HG03064 (cell line): ENCODE measurements around the gene SWSAP1.
"Not testable (repeated sequence)": the region's sequence is repeated elsewhere in the genome, so short reads cannot be mapped to it uniquely, and the experiment has no call there.

Experiments
- ATAC-seq: cut with Tn5 transposase; IDR thresholded peaks from one replicate; pipeline ENCODE4 v1.9.1; 2021; ENCODE audit warnings: low read depth; ENCODE audit not compliant: unreplicated experiment

The SWSAP1 gene

DNA sequence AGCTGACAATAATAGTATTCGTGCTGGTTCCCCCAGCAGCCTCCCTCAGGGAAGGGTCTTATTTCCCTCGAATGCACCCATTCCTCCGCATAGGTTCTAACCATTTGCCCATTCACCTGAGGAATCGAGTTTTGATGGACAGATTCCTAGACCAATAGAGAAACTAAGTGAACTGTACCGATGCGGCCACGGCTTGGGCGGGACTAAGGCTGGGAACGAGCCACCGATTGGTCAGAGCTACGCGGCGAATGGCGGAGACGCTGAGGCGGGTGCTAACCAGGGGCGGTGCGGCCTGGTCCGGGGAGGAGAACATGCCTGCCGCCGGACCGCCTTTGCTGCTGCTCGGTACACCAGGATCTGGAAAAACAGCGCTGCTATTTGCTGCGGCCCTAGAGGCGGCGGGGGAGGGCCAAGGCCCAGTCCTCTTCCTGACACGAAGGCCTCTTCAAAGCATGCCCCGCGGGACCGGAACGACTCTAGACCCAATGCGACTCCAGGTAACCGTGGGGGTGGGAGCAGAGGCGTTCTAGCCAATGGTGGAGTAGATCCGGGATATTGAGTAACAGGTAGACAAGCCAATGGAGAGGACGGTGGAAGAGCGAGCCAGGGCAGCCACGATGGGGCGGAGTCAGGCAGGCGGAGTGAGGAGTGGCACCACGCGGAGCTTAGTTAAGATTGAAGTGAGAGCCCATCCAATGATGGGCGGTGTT, at the start of gene SWSAP1:
TSS of gene SWSAP1 (plus strand) at position 234 of the 710 bp plus-strand sequence. CDS start at position 249, 15 bp downstream.
- ATAC-seq = peak; percentile 69

- no peak for ATAC-seq
Observed at GRCh38 chr19:11324748-11325389, 49.6 kb upstream of the SWSAP1 start.

DNA sequence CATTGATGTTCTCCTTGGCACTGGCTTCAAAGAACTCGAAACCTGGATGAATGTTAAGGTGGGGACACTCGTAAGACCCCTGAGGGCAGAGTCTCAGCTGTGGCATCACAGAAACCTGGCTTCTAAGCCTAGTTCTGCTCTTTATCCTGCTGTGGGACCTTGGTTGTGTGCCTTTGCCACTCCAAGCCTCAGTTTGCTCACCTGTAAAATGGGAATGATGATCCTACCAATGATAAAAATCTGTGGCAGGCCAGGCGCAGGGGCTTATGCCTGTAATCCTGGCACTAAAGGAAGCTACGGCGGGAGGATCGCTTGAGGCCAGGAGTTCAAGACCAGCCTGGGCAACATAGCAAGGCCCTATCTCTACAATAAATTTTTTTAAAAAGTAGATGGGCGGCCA, 48.9 kb upstream of the SWSAP1 start:
- no peak for ATAC-seq

DNA sequence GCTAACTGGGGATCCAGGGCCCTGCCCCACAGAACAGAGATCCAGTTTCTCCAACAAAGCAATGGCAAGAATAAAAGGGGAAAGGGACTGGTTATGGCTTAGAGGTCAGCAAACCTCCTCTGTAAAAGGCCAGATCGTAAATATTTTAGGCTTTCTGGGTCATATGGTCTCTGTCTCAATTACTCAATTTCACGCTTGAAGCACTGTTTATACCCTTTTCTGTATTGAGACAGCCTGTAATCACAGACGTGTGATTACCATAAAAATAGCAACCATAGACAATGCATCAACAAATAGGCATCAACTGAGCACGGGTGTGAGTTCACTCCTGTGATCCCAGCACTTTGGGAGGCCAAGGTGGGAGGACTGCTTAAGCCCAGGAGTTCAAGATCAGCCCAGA, 44.3 kb upstream of the SWSAP1 start:
- no peak for ATAC-seq

- ATAC-seq = no peak
Observed at GRCh38 chr19:11331502-11331901, 43.0 kb upstream of the SWSAP1 start.

DNA sequence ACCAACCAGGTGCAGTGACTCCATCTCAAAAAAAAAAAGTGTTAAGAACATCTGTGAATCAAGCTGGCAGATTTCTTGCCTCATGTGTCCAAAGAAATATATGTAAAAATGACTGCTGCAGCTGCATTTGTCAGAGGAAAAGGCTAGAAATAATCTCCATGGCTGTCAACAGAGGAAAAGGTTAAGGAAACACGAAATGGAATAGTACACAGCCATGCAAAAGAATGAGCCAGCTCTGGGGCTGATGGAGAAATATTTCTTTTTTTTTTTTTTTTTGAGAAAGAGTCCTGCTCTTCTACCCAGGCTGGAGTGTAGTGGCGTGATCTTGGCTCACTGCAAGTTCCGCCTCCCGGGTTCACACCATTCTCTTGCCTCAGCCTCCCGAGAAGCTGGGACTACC, 41.6 kb upstream of the SWSAP1 start:
- no peak for ATAC-seq

DNA sequence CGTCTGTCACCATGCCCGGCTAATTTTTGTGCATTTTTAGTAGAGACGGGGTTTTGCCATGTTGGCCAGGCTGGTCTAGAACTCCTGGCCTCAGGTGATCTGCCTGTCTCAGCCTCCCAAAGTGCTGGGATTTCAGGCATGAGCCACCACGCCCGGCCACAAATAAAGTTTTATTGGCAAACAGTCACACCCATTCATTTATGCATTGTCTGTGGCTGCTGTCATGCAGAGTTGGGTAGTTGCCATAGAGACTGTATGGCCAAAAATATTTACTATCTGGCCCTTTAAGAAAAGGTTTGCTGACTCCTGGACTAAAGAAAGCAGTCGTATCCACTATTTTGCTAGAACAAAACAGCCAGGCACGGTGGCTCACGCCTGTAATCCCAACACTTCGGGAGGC, 40.6 kb upstream of the SWSAP1 start:
- not testable (repeated sequence) for ATAC-seq

DNA sequence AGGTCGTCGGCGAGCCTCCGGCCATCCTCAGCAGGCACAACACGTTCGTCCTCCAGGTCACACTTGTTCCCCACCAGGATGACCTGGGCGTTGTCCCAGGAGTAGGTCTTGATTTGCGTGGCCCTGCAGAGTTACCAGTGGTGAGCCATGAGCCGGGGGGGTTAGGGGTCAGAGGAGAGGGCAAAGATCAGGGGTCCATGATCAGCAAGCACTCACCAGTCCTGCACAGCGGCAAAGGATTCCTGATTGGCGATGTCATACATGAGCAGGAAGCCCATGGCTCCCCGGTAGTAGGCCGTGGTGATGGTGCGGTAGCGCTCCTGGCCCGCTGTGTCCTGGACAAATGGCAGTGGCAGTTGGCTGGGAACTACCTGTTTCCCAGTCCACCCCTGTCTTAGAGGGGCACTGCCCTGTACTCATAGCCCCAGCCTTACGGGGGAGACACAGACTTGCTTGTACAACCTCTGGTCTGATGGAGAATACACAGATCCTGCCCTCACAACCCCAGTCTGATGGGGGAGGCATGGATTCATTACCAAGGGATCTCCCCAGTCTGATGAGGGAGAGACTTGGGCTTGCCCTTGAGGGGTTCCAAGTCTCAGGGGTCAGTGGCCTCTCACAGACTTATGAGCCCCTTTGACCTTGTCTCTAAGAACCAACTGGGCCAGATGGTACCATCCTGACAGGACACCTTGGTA, 38.9 kb upstream of the SWSAP1 start:
- ATAC-seq = no peak

- no peak for ATAC-seq
Observed at GRCh38 chr19:11337080-11337479, 37.4 kb upstream of the SWSAP1 start.

- ATAC-seq = no peak
Observed at GRCh38 chr19:11338121-11338520, 36.3 kb upstream of the SWSAP1 start.

- ATAC-seq = no peak
Observed at GRCh38 chr19:11338569-11339253, 35.8 kb upstream of the SWSAP1 start.

DNA sequence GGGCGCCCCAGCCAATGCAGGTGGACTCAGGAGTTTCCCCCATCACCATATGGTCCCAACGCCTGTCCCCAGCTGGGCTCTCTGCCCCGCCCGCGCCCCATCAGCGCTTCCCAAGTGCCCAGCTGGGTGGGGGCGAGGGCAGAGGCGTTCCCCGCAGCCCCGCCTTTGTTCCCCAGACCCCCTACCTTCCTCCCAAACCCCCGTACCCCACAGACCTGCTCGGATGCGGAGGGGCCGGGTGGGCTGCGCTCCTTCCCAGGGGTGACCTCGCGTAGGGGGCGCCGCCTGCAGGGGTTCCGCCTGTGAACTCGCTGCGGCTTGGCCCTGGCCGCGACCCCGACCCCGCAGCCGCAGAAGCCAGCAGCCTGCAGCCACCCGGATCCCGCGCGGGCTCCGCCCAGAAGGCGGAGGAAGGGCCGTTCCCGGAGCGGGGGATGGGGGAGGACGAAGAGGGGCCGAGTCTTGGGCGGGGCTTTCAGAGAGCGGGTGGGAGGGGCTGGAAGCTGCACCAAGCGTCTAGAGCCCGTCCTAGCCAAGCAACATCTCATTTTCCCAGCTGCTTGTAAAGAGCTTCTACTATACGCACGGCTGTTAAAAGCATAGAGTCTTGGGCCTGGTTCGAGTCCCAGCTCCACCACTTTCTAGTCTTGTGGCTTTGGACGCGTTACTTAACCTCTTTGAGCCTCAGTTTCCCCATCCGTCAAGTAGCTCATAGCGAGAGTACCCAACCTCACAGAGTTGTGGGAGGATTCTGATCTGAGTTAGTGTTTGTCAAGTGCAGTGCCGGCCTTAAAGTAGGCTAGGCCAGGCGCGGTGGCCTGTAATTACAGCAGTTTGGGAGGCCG, 35.0 kb upstream of the SWSAP1 start, which contains the start of gene RAB3D:
TSS of gene RAB3D (minus strand) at position 404 of the 845 bp plus-strand sequence. CDS start 2,258 bp downstream, outside the sequence.
- ATAC-seq = peak; percentile 69

- not testable (repeated sequence) for ATAC-seq
Observed at GRCh38 chr19:11340099-11340467, 34.4 kb upstream of the SWSAP1 start.

DNA sequence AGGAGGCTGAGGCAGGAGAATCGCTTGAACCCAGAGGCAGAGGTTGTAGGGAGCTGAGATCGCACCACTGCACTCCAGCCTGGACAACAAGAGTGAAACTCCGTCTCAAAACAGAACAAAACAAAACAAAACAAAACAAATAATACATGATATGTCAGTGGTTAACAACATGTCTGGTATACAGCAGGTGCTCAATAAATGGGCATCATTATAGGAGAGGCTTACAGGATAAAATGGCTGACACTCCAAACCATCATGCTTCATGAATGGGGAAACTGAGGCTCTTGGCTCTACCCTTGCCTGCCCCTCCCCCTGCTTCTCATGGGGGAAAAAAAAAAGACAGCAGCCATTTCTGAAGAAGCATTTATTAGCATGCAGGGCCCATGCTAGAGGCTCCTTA, 32.0 kb upstream of the SWSAP1 start:
- ATAC-seq = no peak

GRCh38 chr19:11345122-11345803, 29.2 kb upstream of the SWSAP1 start:
- ATAC-seq = no peak

DNA sequence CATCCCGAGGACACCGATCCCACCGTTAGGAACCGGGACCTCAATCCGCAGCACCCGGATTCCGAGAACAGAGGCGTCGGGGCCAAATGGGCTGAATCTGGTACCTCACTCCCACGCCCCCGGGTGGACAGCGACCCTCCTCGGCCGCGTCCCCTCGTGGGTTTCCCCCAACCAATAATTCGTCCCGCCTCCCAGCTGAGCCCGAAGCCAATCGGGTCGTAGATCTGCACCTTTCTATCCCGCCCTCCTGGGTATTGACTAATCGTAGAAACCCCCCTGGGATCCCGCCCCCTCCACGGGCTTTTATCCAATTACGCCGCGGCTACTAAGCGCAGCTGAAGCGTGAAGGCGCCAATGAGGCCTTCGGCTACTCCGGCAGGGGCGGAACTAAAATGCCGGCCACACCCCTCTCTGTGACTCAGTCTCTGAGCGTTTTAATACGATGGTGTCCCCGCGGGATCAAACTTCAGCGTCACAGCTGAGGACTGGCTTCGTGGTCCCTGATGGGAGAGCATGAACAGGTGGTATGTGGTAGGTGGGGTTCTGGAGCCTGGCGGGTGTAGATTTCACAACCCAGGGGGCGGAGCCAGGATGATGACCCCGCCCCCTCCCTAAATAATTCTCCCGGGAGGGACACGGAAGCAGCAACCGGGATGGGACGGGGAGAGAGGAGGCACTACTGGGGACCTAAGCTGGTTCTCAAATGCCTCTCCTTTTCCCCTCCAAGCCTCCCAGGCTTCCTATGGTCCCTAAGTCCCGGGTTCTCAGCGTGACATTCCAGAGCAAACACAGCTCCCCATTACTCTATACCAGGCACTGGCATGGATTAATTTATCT, 28.1 kb upstream of the SWSAP1 start, which contains the start of the genes CCDC159 and TMEM205:
TSS of gene CCDC159 (plus strand) at position 416 of the 837 bp plus-strand sequence. CDS start at position 504, 88 bp downstream.
TSS of gene TMEM205 (minus strand) at position 165 of the 837 bp plus-strand sequence. CDS start 649 bp downstream, outside the sequence.
- peak; percentile 74 for ATAC-seq

DNA sequence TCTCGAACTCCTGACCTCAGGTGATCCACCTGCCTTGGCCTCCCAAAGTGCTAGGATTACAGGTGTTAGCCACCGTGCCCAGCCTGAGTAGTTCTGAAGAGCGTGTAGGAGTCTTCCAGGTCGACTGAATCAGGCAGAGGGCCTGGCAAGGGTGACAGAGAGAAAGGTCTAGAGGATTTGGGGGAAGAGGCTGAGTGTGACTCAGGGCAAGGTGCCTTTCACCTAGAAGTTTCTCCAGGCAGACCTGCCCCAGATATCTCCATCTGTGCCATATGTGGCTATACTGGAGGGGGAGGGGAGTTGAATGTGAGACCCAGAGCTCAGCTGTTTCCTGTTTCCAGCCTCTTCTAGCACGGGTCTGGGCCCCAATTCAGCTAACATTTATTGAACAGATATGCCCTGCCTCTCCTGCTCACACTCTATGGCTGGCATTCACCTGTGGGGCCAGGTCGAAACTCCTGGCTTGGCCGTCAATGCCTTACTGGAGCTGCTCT, 26.9 kb upstream of the SWSAP1 start:
- no peak for ATAC-seq

- ATAC-seq = no peak
Observed at GRCh38 chr19:11349171-11349570, 25.3 kb upstream of the SWSAP1 start.
